ENCODE data around the gene TP53AIP1.

TP53AIP1 gene

GRCh38 chr11:128938156-128938885 is 4.3 kb downstream of the TP53AIP1 start:
- no peak for DNase-seq
- H3K27me3 ChIP-seq (ENCODE audit: insufficient read depth, low read depth, severe bottlenecking) = no peaks in the 10 kb centered on the region

GRCh38 chr11:128937480-128937879 is 5.2 kb downstream of the TP53AIP1 start:
- no peak overlapping the region for H3K27ac ChIP-seq
- TF ChIP-seq CTCF (IDR thresholded peaks at IDR 0.05; ENCODE audit: low read depth, low read length) = no peak
- H3K27me3 ChIP-seq (ENCODE audit: insufficient read depth, low read depth, severe bottlenecking) = no peaks in the 10 kb centered on the region
- no peak overlapping the region for H3K4me3 ChIP-seq (ENCODE audit: low read depth, low read length)
- no peaks in the 10 kb centered on the region for H3K9me3 ChIP-seq (ENCODE audit: severe bottlenecking)
- H3K36me3 ChIP-seq = no peaks in the 10 kb centered on the region
- DNase-seq = no peak

More at GRCh38 chr11:128938156-128938885, 4.3 kb downstream of the TP53AIP1 start:
- no peak overlapping the region for H3K4me3 ChIP-seq (ENCODE audit: low read depth, low read length)
- H3K36me3 ChIP-seq = no peaks in the 10 kb centered on the region
- H3K9me3 ChIP-seq (ENCODE audit: severe bottlenecking) = no peaks in the 10 kb centered on the region
- H3K27ac ChIP-seq = no peak overlapping the region
- no peak for TF ChIP-seq CTCF (IDR thresholded peaks at IDR 0.05; ENCODE audit: low read depth, low read length)

GRCh38 chr11:128936606-128937251 is 5.9 kb downstream of the TP53AIP1 start:
- no peak overlapping the region for H3K27ac ChIP-seq

GRCh38 chr11:128934926-128935325 is 7.7 kb downstream of the TP53AIP1 start:
- DNase-seq = no peak
- H3K27me3 ChIP-seq (ENCODE audit: insufficient read depth, low read depth, severe bottlenecking) = no peaks in the 10 kb centered on the region
- H3K36me3 ChIP-seq = no peaks in the 10 kb centered on the region
- no peak overlapping the region for H3K4me3 ChIP-seq (ENCODE audit: low read depth, low read length)
- TF ChIP-seq CTCF (IDR thresholded peaks at IDR 0.05; ENCODE audit: low read depth, low read length) = no peak
- no peak overlapping the region for H3K27ac ChIP-seq
- no peaks in the 10 kb centered on the region for H3K9me3 ChIP-seq (ENCODE audit: severe bottlenecking)

More at GRCh38 chr11:128936606-128937251, 5.9 kb downstream of the TP53AIP1 start:
- DNase-seq = no peak
- no peak for TF ChIP-seq CTCF (IDR thresholded peaks at IDR 0.05; ENCODE audit: low read depth, low read length)
- Histone ChIP-seq H3K27me3 (ENCODE audit: insufficient read depth, low read depth, severe bottlenecking) (no peaks in the 10 kb centered on the region), H3K9me3 (ENCODE audit: severe bottlenecking) (no peaks in the 10 kb centered on the region), H3K36me3 (no peaks in the 10 kb centered on the region), H3K4me3 (ENCODE audit: low read depth, low read length) (no peak overlapping the region)

- no peak overlapping the region for H3K27ac ChIP-seq
- no peak for TF ChIP-seq CTCF (IDR thresholded peaks at IDR 0.05; ENCODE audit: low read depth, low read length)
Observed at GRCh38 chr11:128934351-128934750, 8.3 kb downstream of the TP53AIP1 start.

More at GRCh38 chr11:128934351-128934750, 8.3 kb downstream of the TP53AIP1 start:
- DNase-seq = no peak
- no peaks in the 10 kb centered on the region for H3K9me3 ChIP-seq (ENCODE audit: severe bottlenecking)
- H3K4me3 ChIP-seq (ENCODE audit: low read depth, low read length) = no peak overlapping the region
- H3K36me3 ChIP-seq = no peaks in the 10 kb centered on the region
- H3K27me3 ChIP-seq (ENCODE audit: insufficient read depth, low read depth, severe bottlenecking) = no peaks in the 10 kb centered on the region
